SW480 (cell line): ENCODE measurements around the gene FUT7.
A peak's percentile ranks its signal among the peaks of the same experiment; 100 is the strongest.
"Not testable (repeated sequence)": the region's sequence is repeated elsewhere in the genome, so short reads cannot be mapped to it uniquely, and the experiment has no call there.

Source experiments
- DNase-seq: peaks from one replicate; pipeline ENCODE4 v3.0.0-alpha.2; 2016; ENCODE audit warnings: low spot score

The FUT7 gene

GRCh38 chr9:137033481-137033880, 1.6 kb upstream of the FUT7 start:
- DNase-seq: not testable (repeated sequence)

- DNase-seq: no peak
Measured at GRCh38 chr9:137032858-137033257, 970 bp upstream of the FUT7 start.

GRCh38 chr9:137030538-137031527, 1.1 kb downstream of the FUT7 start:
- no peak for DNase-seq

- DNase-seq: no peak
Measured at GRCh38 chr9:137030006-137030405, 1.9 kb downstream of the FUT7 start.

- peak; percentile 63 for DNase-seq
Measured at GRCh38 chr9:137029058-137029936, 2.6 kb downstream of the FUT7 start.

GRCh38 chr9:137028263-137029057, 3.4 kb downstream of the FUT7 start:
- DNase-seq: peak; percentile 68

DNA sequence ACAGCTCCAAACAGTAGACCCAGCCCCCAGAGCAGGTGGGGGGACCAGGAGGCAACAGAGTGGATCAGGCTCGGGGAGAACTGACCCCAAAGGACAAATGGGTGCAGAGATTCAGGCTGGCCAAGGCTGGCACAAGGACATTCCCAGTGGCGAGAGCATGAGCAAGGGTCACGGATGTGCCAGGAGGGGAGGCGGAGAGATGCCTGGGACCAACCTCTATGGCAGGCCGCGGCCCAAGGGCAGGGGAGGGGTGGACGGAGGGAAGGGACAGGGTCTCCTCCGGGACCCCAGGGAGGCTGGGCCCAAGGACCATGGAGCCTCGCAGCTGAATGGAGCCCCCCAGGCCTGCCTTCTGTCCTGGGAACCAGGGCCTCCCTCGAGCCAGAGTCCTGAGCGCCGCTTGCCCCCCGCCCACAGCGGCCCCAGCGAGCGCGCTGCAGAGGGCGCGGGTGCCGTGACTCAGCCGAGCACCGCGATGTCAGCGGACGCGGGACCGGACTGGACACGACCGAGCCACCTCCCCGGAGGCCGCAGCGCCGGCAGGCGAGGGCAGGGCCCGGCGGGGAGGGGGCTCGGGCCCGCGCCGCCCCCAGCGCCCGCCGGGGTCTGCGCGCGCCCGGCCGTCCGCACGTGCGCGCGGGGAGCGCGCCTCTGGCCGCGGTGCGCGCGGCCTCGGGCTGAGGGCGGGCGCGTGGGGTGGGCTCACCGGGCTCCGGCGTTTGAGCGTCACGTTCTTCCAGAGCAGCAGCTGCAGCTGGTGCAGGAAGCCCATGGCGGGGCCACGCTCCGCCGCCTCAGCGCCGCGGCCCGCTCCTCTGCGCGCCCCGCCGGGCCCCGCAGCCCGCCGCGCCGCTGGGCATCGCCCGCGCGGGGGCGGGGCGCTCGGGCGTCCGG, 4.3 kb downstream of the FUT7 start, which contains the start of gene ABCA2:
ABCA2 (minus strand) TSS at position 869 of the 894 bp plus-strand sequence; CDS start at position 772, 97 bp downstream.
- peak; percentile 29 for DNase-seq

DNA sequence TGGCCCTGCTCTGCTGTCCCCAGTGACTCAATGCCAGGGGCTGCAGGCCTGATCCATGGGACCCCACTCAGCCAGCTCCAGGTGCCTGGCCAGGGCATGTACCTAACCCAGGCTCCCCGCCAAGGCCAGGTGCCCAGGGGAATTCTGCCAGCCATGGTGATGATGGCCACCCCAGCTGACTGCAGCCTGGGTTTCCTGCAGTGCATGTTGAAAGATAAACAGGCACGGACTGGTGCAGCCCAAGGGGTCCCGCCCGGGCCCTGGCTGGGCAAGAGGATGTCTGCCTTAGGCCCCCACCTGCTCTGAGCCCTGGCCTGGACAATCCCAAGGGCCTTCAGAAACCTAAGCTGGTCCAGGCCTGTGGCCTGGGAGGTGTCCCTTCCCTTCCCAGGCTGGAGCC, 5.1 kb downstream of the FUT7 start:
- DNase-seq: no peak

DNA sequence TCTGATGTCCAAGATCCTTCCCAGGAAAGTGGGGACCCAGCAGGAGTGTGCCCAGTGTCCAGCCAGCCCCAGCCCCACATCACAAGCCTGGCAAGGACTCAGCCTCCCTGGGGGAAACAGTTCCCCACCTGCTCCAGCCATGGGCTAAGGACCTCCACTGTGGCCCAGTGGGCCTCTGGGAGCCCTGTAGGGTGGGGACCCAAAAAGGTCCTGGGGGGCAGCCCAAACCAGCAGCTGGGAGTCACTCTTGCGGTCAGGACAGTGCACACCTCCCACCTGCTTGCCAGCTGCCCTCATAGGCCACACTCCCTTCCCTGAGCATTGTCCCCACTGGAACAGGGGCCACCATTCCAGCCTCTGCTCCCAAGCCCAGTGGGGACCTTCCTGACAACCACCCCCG, 5.5 kb downstream of the FUT7 start:
- DNase-seq: no peak

GRCh38 chr9:137025517-137025966, 6.3 kb downstream of the FUT7 start:
- peak; percentile 83 for DNase-seq

DNA sequence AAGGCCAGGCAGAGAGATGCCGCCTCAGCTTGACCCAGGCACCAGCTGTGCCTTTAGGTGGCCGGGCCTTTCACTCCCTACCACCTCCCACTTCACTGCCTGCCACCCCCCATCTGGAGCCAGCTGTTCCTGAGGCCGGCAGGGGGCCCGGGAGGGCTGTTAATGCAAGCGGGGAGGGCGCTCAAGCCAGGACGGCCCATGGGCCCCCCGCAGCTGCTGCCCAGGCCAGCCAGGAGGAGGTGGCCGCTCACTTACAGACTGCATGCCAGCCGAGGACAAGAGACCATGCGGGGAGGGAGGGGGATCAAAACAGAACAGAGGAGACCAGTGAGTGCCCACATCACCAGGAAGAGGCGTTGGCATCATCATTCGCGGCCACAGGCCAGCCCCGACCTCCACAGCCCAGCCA, 8.3 kb downstream of the FUT7 start:
- DNase-seq: no peak

- DNase-seq: no peak
Measured at GRCh38 chr9:137023157-137023556, 8.7 kb downstream of the FUT7 start.

DNA sequence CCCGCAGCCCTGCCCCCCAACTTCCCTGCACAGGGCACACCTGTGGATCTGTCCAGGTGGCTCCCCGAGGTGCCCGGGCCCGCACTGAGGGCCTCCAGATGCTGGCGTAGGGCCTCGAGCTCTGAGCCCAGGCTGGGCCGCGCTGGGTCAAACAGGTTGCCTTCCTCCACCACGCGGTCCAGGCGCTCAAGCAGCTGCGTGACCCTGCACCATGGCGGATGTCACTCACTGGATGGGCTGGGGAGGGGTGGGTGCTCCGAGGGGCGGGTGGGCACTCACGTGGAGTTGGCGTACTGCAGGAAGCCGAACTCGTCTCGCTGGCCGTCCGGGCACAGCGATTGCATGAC, 9.3 kb downstream of the FUT7 start:
- no peak for DNase-seq

- peak; percentile 94 for DNase-seq
Measured at GRCh38 chr9:137021979-137022661, 9.8 kb downstream of the FUT7 start.

DNA sequence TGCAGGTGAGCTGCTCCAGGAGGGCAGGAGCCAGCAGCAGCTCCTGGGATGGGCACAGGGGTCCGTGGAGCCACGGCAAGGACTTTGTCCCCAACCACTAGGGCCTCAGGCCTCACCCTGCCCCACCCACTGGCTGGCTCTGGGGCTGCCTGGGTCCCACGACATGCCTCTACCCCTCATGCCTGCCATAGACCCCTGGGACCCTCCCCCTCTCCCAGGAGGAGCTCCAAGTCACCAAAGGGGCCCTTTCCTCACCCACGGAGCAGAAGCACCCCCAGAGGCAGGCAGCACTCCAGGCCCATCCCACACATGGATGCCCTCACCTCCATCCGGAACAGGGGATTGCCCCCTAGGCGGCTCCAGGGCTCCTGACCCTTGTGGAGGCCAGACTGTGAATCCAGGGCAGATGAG, 10.3 kb downstream of the FUT7 start:
- DNase-seq: no peak

DNA sequence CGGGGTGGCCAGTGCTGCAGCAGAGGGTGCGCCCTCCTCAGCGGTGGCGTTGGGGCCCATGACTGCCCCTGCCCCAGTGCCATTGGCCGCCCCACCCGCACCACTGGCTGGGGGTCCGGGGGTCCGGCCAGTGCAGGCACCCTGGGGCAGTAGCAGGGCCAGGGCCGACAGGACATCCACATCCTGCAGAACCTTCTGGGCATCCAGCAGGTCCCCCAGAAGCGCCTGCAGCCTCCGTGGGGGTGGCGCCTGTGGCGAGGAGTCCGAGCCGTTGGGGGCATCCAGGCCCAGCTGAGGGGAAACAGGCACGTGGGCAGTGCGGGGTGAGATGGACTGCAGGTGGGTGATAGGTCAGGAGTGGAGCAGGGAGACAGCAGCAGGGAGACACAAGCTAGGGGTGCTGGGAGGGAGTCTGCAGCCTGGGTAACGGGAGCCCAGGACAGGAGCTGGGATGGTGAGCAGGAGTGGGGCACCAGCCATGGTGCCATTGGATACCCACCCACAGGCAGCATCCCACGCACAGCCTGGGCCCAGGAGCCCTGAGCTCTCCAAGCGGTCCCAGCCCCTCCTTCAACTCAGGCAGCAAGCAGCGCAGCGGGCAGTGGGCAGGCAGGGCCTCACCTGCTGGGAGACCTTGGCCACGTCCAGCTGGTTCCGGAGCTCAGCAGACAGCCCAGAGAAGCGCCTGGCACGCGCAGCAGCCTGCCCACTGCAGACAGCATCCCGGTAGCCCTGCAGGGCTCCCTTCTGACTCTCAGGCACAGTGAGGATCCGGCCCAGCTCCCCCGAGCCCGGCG, 10.9 kb downstream of the FUT7 start:
- no peak for DNase-seq

- DNase-seq: no peak
Measured at GRCh38 chr9:137019891-137020683, 11.8 kb downstream of the FUT7 start.

GRCh38 chr9:137018761-137019559, 12.9 kb downstream of the FUT7 start:
- DNase-seq: no peak
